Left cardiac atrium (tissue), 4 donors: ENCODE results near the gene APCDD1. TPM values are rescaled to one million over a fixed set of nuclear protein-coding genes. Genes with fewer than 3 reads are reported as not detected.
A peak's percentile ranks its signal among the peaks of the same experiment; 100 is the strongest.
"Not testable (repeated sequence)": the region's sequence is repeated elsewhere in the genome, so short reads cannot be mapped to it uniquely, and the experiment has no call there.

Experiments used
- ATAC-seq, 2 donors: fragments of 200-7000 bp; cut with Tn5 transposase; one replicate each; pipeline ENCODE4 v1.9.1; 2020; ENCODE audit warnings: mild to moderate bottlenecking in 2 of 2, moderate library complexity in 2 of 2
- DNase-seq: peaks from one replicate; pipeline ENCODE4 v3.0.0-alpha.2; 2020
- intact Hi-C, 2 donors: fragments of 100-400 bp; cut with DNase I; formaldehyde crosslinking; loops; one replicate each; pipeline versions ENCODE4 v1.14.1 to v1.15.1; 2022 to 2023
- total RNA-seq, 2 donors: library from RNA; stranded (reverse); fragmentation: NEBNext Ultra II Directional; extraction: Animal tissue kit (Norgen Biotek cat#: 25700); gene quantifications; one replicate each; pipeline ENCODE4 v1.2.1, GENCODE V29; 2021
- donor health status: DM: no; HTN: yes; CAD: no.
- donor health status: DM: no; HTN: yes; CAD: no; lungs with severe emphysema.
- donor health status: DM: yes; HTN: yes; CAD: no.
- donor health status: Dilated cardiomyopathy.

The APCDD1 gene
- total RNA-seq, 2 donors from 2014 or later = 48.3 to 55.1 TPM

- DNase-seq (peak; percentile 64), ATAC-seq (peak; percentile 76 to 78)
- intact Hi-C loops = loop anchor here in 1 of 2 donors (2.0 kb wide), 1 partner anchor 548 kb away; no protein-coding TSS in a partner anchor
Measured at GRCh38 chr18:10518595-10519255, 64.3 kb downstream of the APCDD1 start.

GRCh38 chr18:10519366-10519765, 64.9 kb downstream of the APCDD1 start:
- intact Hi-C loops = loop anchor here in 1 of 2 donors (2.0 kb wide), 1 partner anchor 549 kb away; no protein-coding TSS in a partner anchor
- ATAC-seq (peak in 1 of 2 donors; percentile 18), DNase-seq (no peak)

DNA sequence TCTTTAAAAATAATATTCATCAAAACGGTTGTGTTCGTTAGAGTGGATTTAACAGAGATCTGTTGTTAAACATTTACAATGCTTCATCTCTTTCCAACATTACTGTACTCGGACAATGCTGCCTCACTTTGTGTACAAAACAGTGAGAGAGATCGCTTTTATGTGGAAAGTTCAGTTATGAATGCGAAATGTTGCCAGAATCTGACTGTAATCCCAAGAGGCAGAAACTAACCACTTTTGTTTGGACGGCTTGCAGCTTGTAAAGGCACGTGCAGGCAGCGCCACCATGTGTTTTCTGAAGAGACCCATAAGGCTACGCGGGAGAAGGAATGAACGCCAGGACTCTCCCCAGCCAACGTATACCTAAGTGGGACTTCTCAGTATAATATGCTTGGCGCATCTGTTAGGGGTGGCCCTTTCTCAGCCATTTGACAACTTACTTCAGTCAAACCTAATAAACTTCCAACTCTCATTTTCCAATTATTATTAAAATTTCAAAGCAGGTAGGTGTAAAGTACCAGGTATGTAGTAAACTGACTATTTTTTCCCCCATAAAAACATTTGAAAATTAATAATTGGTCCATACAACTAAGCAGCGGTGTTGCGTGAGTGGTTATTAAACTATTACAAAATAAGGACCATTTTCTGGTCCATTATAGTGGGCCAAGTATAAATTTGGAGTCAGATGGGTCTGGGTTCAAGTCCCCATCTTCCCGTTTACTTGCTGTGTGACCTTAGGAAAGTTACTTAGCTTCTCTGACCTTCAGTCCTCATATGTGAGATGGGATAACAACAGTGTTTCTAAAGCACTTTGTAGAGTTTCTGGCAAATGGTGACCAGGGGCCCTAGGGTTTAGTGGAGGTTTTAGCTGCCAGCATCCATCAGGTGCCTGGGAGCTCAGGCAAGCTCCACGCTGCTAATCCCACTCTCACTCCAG, 65.8 kb downstream of the APCDD1 start:
- intact Hi-C loops = loop anchor here (2.0 kb wide), 1 partner anchor 549 kb away; no protein-coding TSS in a partner anchor
- peak; percentile 85 to 88 for ATAC-seq
- peak; percentile 88 for DNase-seq

GRCh38 chr18:10521566-10521965, 67.1 kb downstream of the APCDD1 start:
- no peak for ATAC-seq
- no peak for DNase-seq
- intact Hi-C loops = loop anchor here in 1 of 2 donors (2.0 kb wide), 1 partner anchor 551 kb away; no protein-coding TSS in a partner anchor

GRCh38 chr18:10522574-10522973, 68.1 kb downstream of the APCDD1 start:
- intact Hi-C loops = no loop called here
- no peak for ATAC-seq
- no peak for DNase-seq

- ATAC-seq (no peak), DNase-seq (no peak)
- intact Hi-C loops = no loop called here
Measured at GRCh38 chr18:10523544-10523943, 69.1 kb downstream of the APCDD1 start.

GRCh38 chr18:10524507-10525370, 70.3 kb downstream of the APCDD1 start:
- intact Hi-C loops = no loop called here
- ATAC-seq = no peak
- DNase-seq = no peak

DNA sequence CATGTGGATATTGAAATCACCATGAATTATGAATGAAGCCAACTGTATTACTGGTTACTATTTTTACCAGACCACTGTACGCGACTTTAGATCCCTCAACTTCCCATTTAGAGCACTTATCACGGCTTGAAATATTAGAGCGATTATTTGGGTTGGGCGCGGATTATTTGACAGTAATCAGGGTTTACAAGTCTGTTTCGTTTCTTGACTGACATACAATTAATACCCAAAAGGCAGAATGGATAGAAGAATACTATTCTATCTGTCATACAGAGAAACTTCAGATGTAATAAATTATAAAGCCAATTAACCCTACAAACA, 70.9 kb downstream of the APCDD1 start:
- ATAC-seq (no peak), DNase-seq (no peak)
- intact Hi-C loops = no loop called here

- ATAC-seq = peak; percentile 94 to 95
Measured at GRCh38 chr18:10525697-10526560, 71.5 kb downstream of the APCDD1 start, which contains the start of gene NAPG. NAPG (plus strand) TSS chr18:10526027; CDS start chr18:10526103, 76 bp downstream.

GRCh38 chr18:10526561-10526949, 72.1 kb downstream of the APCDD1 start:
- peak in 1 of 2 donors; percentile 7 for ATAC-seq
- intact Hi-C loops = no loop called here
- DNase-seq = no peak

More at GRCh38 chr18:10525697-10526560, 71.5 kb downstream of the APCDD1 start, which contains the start of gene NAPG:
- intact Hi-C loops = no loop called here
- peak; percentile 95 for DNase-seq

- DNase-seq = no peak
- ATAC-seq = no peak
- intact Hi-C loops = no loop called here
Measured at GRCh38 chr18:10528439-10528838, 74.0 kb downstream of the APCDD1 start.

DNA sequence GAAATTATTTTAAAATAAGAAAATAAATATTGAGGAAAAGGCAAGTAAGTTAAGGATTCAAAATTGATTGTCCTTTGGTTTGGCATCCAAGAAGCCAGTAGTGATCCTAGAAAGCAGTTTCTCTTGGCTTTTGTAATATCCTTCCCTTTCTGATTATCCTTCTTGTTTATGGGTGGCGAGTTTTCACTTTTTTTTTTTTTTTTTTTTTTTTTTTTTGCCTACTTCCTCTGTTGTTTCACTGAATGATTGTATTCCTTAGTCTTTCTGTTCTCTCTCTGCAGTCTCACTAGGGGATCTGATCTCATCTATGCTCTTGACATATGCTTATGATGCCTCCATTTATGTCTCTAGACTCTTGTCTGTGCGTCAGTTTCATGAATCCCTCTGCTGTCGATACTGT, 75.6 kb downstream of the APCDD1 start:
- no peak for DNase-seq
- ATAC-seq = no peak
- intact Hi-C loops = no loop called here

GRCh38 chr18:10530852-10531251, 76.4 kb downstream of the APCDD1 start:
- no peak for DNase-seq
- peak in 1 of 2 donors; percentile 17 for ATAC-seq
- intact Hi-C loops = no loop called here

GRCh38 chr18:10533111-10533510, 78.7 kb downstream of the APCDD1 start:
- ATAC-seq (no peak), DNase-seq (no peak)
- intact Hi-C loops = no loop called here

- ATAC-seq = no peak
- DNase-seq = no peak
- intact Hi-C loops = no loop called here
Measured at GRCh38 chr18:10536280-10536679, 81.8 kb downstream of the APCDD1 start.

GRCh38 chr18:10537765-10538164, 83.3 kb downstream of the APCDD1 start:
- intact Hi-C loops = no loop called here
- ATAC-seq (no peak), DNase-seq (no peak)

DNA sequence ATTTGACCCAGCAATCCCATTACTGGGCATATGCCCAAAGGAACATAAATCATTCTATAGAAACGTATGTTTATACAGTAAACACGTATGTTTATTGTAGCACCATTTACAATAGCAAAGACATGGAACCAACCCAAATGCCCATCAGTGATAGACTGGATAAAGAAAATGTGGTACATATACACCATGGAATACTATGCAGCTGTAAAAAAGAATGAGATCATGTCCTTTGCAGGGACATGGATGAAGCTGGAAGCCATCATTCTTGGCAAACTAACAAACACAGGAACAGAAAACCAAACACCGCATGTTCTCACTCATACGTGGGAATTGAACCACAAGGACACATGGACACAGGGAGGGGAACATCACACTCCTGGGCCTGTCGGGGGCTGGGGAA, 84.7 kb downstream of the APCDD1 start:
- intact Hi-C loops, ATAC-seq, DNase-seq: not testable (repeated sequence)
